HG03565 (cell line): ENCODE results near the gene KIAA1210.

ENCODE experiments used
- ATAC-seq: cut with Tn5 transposase; IDR thresholded peaks from one replicate; pipeline ENCODE4 v1.9.1; 2021; ENCODE audit warnings: mild to moderate bottlenecking, moderate library complexity; ENCODE audit not compliant: unreplicated experiment

The KIAA1210 gene

GRCh38 chrX:119093991-119094735 is 33.4 kb downstream of the KIAA1210 start:
- no peak for ATAC-seq

GRCh38 chrX:119090627-119091026 is 37.0 kb downstream of the KIAA1210 start:
- ATAC-seq = no peak

GRCh38 chrX:119089619-119090018 is 38.0 kb downstream of the KIAA1210 start:
- ATAC-seq = no peak

- ATAC-seq = no peak
Measured at GRCh38 chrX:119087121-119087520, 40.5 kb downstream of the KIAA1210 start.

GRCh38 chrX:119084766-119085165 is 42.8 kb downstream of the KIAA1210 start:
- ATAC-seq = no peak

- no peak for ATAC-seq
Measured at GRCh38 chrX:119082278-119082677, 45.3 kb downstream of the KIAA1210 start.

GRCh38 chrX:119075270-119076025 is 52.2 kb downstream of the KIAA1210 start:
- ATAC-seq = no peak

- ATAC-seq = no peak
Measured at GRCh38 chrX:119073911-119074310, 53.7 kb downstream of the KIAA1210 start.

GRCh38 chrX:119073200-119073905 is 54.3 kb downstream of the KIAA1210 start:
- no peak for ATAC-seq

- ATAC-seq = no peak
Measured at GRCh38 chrX:119072744-119073143, 54.9 kb downstream of the KIAA1210 start, which contains the start of gene CT47C1. CT47C1 (plus strand) TSS chrX:119072993; CDS start chrX:119073226, 233 bp downstream.

GRCh38 chrX:119071381-119071780 is 56.2 kb downstream of the KIAA1210 start:
- no peak for ATAC-seq

- no peak for ATAC-seq
Measured at GRCh38 chrX:119069762-119070161, 57.9 kb downstream of the KIAA1210 start.

GRCh38 chrX:119069128-119069527 is 58.5 kb downstream of the KIAA1210 start:
- ATAC-seq = no peak

GRCh38 chrX:119067023-119067739 is 60.4 kb downstream of the KIAA1210 start:
- ATAC-seq = no peak

GRCh38 chrX:119063428-119063827 is 64.2 kb downstream of the KIAA1210 start:
- no peak for ATAC-seq

GRCh38 chrX:119062750-119063374 is 64.8 kb downstream of the KIAA1210 start:
- ATAC-seq = no peak

GRCh38 chrX:119055687-119056086 is 71.9 kb downstream of the KIAA1210 start:
- no peak for ATAC-seq

- ATAC-seq = no peak
Measured at GRCh38 chrX:119045884-119046283, 81.7 kb downstream of the KIAA1210 start.

GRCh38 chrX:119042996-119043395 is 84.6 kb downstream of the KIAA1210 start:
- ATAC-seq = no peak

GRCh38 chrX:119042040-119042439 is 85.6 kb downstream of the KIAA1210 start:
- no peak for ATAC-seq
